Measurements from ENCODE around the gene CAMK1D. TPM values are rescaled to one million over a fixed set of nuclear protein-coding genes. Genes with fewer than 3 reads are reported as not detected.
"Not testable (repeated sequence)": the region's sequence is repeated elsewhere in the genome, so short reads cannot be mapped to it uniquely, and the experiment has no call there.

CAMK1D gene
- total RNA-seq: 1.8 and 7.6 TPM in 2 replicates

DNA sequence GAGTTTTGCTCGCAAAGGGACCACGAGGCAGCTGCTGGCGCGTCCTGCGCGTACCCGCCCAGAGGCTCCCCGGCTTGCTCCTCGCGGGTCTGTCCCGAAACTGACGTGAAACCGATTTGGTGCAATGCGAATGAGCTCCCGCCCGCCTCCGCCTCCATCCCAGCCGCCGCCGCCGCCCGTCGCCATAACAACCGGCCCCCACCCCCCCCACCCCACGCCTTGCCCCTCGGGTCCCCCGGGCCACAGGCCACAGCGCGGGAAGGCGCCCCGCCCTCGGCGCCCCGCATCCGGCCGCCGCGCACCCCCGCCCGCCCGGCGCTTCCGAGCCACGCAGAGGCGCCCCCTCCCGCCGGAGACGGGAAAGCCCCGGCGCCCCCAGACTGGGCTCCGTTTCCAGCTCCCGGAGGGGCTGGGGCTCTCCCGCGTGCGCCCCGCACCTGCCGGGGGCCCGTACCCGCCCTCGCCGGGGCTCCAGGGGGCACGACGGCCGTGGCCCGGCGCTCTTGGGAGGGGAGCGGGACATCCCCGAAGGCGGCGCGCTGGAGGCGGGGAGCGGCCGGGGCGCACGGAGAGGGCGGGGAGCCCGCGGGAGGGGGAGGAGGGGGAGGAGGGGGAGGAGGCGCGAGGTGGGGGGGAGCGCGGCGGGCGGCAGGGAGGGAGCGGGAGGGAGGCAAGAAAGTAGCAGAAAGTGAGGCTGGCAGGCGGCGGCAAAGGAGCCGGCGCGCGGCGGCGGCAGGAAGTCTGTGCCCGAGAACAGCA is at the start of gene CAMK1D:
Gene CAMK1D (plus strand): TSS at position 678 of the 759 bp plus-strand sequence.
- DNase-seq (ENCODE audit: low read depth): peak; percentile 26
- no peak for FAIRE-seq
- Histone ChIP-seq H3K36me3 (ENCODE audit: control insufficient read depth, insufficient read depth, low read length) (no peaks in the 10 kb centered on the region), H3K4me3 (ENCODE audit: low read depth, low read length) (peak within 1 kb of the TSS; percentile 68), H3K27me3 (ENCODE audit: control insufficient read depth, insufficient read depth, low read length) (peaks cover 4% of the 10 kb centered on the region)
- TF ChIP-seq, protein P1, sequence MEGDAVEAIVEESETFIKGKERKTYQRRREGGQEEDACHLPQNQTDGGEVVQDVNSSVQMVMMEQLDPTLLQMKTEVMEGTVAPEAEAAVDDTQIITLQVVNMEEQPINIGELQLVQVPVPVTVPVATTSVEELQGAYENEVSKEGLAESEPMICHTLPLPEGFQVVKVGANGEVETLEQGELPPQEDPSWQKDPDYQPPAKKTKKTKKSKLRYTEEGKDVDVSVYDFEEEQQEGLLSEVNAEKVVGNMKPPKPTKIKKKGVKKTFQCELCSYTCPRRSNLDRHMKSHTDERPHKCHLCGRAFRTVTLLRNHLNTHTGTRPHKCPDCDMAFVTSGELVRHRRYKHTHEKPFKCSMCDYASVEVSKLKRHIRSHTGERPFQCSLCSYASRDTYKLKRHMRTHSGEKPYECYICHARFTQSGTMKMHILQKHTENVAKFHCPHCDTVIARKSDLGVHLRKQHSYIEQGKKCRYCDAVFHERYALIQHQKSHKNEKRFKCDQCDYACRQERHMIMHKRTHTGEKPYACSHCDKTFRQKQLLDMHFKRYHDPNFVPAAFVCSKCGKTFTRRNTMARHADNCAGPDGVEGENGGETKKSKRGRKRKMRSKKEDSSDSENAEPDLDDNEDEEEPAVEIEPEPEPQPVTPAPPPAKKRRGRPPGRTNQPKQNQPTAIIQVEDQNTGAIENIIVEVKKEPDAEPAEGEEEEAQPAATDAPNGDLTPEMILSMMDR (IDR thresholded peaks at IDR 0.05; ENCODE audit: insufficient read depth, low read length, severe bottlenecking): peak; percentile 37

DNA sequence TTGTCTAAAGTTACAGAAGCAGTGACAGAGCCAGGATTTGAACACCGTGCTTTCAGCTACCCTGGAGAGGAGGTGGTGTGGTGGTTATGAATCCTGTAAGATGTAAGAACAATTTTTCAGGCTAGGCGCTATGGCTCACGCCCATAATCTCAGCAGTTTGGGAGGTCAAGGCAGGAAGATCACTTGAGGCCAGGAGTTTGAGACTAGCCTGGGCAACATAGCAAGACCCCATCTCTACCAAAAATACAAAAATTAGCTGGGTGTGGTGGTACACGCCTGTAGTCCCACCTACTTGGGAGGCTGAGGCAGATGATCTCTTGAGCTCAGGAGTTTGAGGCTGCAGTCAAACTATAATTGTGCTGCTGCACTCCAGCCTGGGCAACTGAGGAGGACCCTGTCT is 48.3 kb upstream of the CAMK1D start:
- H3K4me3 ChIP-seq (ENCODE audit: low read depth, low read length); H3K27me3 ChIP-seq (ENCODE audit: control insufficient read depth, insufficient read depth, low read length); H3K36me3 ChIP-seq (ENCODE audit: control insufficient read depth, insufficient read depth, low read length); DNase-seq (ENCODE audit: low read depth); FAIRE-seq: not testable (repeated sequence)

DNA sequence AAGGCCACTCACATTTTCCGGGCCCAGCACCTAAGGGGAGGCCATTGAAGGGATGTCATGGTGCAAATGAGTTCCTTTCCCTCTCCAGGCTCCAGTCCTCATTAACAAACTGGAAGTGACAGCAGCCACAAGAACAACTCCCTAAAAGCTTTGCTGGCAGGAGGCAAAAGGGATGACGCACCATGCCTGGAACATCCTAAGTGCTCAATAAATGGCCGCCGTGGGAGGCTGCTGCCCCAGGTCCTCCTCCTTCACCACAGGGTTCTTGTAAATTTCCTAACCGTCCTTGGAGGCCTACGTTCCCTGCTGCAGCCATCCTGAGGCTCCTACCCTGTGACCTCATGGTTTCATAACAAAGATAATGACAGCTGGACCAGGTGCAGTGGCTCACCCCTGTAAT is 41.3 kb upstream of the CAMK1D start:
- Histone ChIP-seq H3K27me3 (ENCODE audit: control insufficient read depth, insufficient read depth, low read length) (no peaks in the 10 kb centered on the region), H3K36me3 (ENCODE audit: control insufficient read depth, insufficient read depth, low read length) (no peaks in the 10 kb centered on the region), H3K4me3 (ENCODE audit: low read depth, low read length) (no peak overlapping the region)
- DNase-seq (ENCODE audit: low read depth): no peak
- FAIRE-seq: no peak
- TF ChIP-seq, protein P1 (IDR thresholded peaks at IDR 0.05; ENCODE audit: insufficient read depth, low read length, severe bottlenecking): no peak

DNA sequence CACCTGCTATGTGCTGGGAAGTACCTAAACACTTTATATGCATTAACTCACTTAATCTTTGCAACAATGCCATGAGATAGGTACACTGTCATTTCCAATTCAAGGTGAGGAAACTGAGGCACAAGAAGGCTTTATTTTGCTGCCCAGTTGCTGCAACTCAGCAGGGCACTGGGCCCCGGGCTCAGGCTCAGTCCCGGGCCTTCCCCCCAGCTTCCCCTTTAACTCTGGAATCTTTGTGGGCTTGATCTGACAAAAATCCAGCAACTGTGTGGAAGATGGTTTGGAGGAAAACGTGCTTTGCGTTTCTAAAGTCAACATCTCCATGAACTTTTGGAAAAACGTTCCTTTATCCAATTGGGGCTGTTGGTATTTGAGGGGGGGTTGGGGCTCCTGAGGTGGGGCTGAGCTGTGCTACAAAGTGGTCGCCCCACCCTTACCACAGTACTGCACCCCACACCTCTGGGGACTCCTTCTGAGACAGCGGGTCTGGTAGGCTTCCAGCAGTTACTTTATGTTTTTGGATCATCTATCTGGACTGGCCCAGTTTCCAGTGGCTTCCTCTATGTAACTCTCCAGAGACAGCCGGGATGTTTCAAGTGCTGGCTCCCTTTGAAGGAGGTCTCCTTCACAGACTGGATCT is 40.5 kb upstream of the CAMK1D start:
- TF ChIP-seq, protein P1 (IDR thresholded peaks at IDR 0.05; ENCODE audit: insufficient read depth, low read length, severe bottlenecking): no peak
- Histone ChIP-seq H3K36me3 (ENCODE audit: control insufficient read depth, insufficient read depth, low read length) (no peaks in the 10 kb centered on the region), H3K4me3 (ENCODE audit: low read depth, low read length) (no peak overlapping the region), H3K27me3 (ENCODE audit: control insufficient read depth, insufficient read depth, low read length) (no peaks in the 10 kb centered on the region)
- DNase-seq (ENCODE audit: low read depth) (no peak), FAIRE-seq (no peak)

DNA sequence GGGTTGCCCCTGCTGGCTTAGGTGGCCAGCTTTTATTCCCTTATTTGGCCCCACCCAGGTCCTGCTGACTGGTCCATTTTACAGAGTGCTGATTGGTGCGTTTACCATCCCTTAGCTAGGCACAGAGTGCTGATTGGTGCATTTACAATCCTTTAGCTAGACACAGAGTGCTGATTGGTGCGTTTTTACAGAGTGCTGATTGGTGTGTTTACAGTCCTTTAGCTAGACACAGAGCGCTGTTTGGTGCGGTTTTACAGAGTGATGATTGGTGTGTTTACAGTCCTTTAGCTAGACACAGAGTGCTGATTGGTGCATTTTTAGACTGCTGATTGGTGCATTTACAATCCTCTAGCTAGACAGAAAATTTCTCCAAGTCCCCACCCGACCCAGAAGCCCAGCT is 39.6 kb upstream of the CAMK1D start:
- not testable (repeated sequence) for DNase-seq (ENCODE audit: low read depth); FAIRE-seq; H3K36me3 ChIP-seq (ENCODE audit: control insufficient read depth, insufficient read depth, low read length); H3K27me3 ChIP-seq (ENCODE audit: control insufficient read depth, insufficient read depth, low read length); H3K4me3 ChIP-seq (ENCODE audit: low read depth, low read length)

DNA sequence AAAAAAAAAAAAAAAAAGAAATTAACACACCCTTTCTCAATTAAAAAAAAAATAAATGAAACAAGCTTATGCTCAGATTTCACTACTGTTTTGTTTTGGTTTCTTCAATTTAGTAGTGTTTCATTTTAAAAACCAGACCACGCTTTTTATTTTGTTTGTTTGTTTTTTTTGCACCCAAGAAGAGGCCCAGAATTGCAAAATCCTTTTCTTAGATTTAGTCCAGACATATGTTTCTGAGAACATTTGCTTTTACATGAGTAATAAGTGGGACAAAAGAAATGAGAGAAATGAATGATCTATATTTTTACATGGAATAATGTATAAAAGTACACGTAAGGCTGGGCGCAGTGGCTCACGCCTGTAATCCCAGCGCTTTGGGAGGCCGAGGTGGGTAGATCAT is 34.5 kb upstream of the CAMK1D start:
- DNase-seq (ENCODE audit: low read depth) (no peak), FAIRE-seq (no peak)
- TF ChIP-seq, protein P1 (IDR thresholded peaks at IDR 0.05; ENCODE audit: insufficient read depth, low read length, severe bottlenecking): no peak
- Histone ChIP-seq H3K4me3 (ENCODE audit: low read depth, low read length) (no peak overlapping the region), H3K27me3 (ENCODE audit: control insufficient read depth, insufficient read depth, low read length) (no peaks in the 10 kb centered on the region), H3K36me3 (ENCODE audit: control insufficient read depth, insufficient read depth, low read length) (no peaks in the 10 kb centered on the region)

Data from bronchial epithelial cell (primary cell).